GM12874 (cell line): ENCODE results near the gene CA12.

Source experiments
- TF ChIP-seq, protein P1 (sequence below): IDR thresholded peaks from 2 replicates; pipeline ENCODE4 v1.5.1; 2011; ENCODE audit warnings: low read depth, mild to moderate bottlenecking, control low read depth, low read length, moderate library complexity; ENCODE audit not compliant: insufficient read depth

Gene CA12

DNA sequence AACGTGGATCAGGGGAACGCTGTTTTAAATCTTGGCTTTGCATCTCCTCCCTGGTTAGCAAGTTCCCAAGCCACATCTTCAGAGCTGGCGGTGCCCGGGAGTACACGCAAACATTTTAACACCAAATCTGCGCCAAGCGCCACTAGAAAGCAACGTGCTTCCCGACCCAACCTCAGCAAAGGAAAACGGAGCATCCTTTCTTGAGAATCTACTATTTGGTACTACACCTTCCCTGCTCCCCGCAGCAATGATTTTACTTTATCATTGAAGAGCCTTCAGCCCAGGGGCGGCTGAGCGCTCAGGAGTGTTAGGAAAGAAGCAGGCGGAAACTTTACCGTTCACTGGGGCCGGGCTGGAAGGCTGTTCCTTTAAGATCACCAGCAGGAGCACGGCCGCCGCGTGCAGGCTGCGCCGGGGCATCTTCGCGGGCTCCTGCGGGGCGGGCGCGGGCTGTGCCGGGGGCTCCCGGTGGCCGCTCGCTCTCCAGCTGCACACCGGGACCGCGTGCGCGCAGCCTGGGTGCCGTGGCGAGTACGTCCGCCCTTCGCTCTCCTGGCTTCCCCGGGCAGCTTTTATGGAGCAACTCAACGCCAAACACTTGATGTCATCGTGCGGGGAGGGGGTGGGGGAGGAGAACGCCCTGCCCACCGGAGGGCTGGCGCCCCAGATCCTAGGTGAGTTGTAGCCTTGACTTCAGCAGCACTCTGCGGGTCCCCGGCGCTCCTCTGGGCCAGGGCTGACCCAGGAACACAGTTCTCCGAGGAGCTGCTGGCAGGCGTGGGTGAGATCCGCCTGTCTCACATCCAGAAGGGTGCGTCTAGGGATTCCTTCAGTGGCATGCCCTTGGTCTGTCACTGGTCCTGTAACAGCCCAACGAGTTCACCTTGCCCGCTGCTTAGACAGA is at the start of gene CA12:
CA12 (minus strand) TSS at position 546 of the 904 bp plus-strand sequence; CDS start at position 420, 126 bp downstream.
- TF ChIP-seq, protein P1, sequence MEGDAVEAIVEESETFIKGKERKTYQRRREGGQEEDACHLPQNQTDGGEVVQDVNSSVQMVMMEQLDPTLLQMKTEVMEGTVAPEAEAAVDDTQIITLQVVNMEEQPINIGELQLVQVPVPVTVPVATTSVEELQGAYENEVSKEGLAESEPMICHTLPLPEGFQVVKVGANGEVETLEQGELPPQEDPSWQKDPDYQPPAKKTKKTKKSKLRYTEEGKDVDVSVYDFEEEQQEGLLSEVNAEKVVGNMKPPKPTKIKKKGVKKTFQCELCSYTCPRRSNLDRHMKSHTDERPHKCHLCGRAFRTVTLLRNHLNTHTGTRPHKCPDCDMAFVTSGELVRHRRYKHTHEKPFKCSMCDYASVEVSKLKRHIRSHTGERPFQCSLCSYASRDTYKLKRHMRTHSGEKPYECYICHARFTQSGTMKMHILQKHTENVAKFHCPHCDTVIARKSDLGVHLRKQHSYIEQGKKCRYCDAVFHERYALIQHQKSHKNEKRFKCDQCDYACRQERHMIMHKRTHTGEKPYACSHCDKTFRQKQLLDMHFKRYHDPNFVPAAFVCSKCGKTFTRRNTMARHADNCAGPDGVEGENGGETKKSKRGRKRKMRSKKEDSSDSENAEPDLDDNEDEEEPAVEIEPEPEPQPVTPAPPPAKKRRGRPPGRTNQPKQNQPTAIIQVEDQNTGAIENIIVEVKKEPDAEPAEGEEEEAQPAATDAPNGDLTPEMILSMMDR = no peak

DNA sequence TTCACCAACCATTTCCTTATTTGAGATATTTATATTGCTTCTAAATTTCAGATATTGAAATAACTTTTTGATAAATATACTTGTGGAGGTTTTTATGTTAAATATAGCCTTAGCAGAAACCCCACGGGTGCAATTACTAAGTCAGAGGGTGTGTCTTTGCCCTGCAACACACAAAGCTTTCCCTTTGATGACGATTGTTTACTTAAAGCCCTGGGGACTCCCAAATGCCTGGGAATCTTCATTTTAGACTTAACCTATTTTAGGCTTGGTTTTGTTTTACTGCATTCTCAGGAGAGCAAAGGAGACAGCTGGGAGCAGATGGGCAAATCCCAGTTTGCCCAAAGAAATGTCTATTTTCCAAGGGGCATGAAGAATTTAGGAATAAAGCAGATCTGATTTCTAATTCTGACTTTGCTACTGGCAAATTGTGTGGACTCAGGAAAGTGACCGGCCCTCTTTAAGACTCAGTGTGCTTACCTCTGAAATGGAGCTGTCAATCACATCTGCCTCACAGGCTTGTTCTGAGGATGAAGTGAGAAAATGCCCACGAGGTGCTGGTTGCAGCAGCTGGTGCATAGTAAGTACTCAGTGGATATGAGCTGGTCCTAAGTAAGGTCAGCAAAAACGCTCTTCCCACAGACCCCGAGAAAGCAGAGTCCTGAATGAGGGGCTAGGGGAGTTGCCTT is 49.3 kb upstream of the CA12 start:
- TF ChIP-seq, protein P1 = no peak

DNA sequence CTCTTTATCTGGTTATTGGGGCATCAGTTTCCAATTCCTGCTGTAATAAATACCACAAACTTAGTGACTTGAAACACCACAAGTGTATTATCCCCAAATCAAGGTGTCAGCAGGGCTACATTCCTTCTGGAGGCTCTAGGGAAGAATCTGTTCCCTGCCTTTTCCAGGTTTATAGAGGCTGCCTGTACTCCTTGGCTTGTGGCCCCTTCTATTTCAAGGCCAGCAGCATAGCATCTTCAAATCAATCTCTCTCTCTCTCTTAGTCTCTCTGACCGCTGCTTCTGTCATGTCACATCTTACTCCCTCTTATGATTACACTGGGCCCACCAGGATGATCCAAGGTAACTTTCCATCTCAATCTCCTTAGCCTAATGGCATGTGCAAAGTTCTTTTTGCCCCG is 44.9 kb upstream of the CA12 start:
- TF ChIP-seq, protein P1 = no peak

DNA sequence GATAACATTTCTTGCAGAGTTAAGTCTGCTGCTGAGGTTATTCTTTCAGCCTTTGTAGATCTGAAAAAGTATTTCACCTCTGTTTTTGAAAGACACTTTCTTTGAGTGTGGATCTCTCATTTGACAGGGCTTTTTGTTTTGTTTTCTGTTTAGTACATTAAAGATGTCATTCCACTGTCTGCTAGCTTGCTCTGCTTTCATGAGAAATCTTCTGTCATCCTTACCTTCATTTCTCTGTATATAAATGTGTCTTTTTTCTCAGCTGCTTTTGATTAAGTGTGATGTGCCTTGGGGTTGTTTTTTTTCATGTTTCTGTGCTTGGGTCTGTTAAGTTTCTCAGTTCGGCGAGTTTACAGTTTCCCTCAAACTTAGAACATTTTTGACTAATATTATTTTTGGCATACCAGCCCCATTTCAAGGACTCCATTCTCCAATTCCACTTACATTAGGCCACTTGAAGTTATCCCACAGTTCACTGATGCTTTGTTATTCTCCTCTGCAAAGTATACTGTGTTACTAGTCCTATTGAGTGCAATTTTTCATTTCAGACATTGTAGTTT is 43.9 kb upstream of the CA12 start:
- TF ChIP-seq, protein P1 = no peak

DNA sequence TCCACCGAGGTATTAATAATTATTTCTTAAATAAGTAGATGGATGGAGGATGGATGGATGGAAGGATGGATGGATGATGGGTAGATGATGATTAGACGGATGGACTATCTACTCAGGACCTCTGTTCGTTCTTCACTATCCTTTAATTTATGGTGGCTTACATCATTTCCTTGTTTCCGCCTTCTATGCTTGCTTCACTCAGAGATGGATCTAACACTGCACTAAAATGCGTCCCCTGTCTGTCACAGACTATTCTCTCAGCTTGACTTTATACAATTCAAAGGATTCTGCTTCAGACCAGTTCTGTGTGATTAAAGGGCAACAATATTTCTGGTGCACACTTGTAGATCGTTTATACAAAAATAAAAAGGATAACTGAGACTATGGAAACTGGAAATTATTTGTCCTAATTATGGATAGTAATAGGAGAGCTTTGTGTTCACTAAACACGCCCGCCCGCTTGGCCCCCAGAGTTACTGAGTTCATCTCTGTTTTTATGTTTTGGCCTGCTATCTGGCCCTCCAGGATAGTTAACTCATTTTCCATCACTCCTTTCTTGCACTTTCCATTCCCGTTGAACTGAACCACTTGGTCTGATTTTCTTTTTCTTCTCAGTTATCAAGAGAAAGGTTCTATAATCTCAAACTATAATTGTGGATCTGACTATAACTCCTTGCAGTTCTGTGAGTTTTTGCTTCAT is 41.4 kb upstream of the CA12 start:
- TF ChIP-seq, protein P1 = no peak

DNA sequence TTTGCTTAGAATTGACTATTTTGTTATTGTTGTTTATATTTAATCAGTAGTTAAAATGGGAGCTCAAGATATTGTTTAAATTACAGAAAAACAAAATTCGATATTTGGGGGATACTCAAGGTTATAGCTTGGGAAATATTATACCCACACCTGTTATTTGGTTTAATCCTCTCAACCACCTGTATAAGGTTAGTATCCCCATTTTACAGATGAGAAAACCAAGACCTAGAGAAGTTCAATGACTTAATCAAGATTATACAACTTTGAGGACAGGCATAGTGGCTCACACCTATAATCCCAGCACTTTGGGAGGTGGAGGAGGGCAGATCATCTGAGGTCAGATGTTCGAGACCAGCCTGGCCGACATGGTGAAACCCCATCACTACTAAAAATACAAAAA is 39.8 kb upstream of the CA12 start:
- TF ChIP-seq, protein P1 = no peak

DNA sequence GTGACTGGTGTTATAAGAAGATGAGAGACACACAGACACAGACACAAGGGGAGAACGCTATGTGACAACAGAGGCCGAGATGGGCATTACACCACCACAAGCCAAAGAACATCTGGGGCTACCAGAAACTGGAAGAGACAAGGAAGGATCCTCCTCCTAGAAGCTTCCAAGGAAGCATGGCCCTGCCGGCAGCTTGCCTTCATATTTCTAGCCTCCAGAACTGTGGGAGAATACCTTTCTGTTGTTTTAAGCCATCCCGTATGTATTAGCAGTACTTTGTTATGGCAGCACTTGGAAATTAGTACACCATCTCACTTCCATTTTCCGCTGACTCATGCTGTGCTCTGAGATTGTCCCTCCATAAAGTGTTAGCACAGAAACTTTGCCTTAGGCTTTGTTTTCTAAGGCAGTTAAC is 38.7 kb upstream of the CA12 start:
- TF ChIP-seq, protein P1 = no peak
